SK-N-SH (cell line): ENCODE measurements around the gene ATN1. TPM values are rescaled to one million over a fixed set of nuclear protein-coding genes. Genes with fewer than 3 reads are reported as not detected.

Experiments
- CTCF ChIA-PET: fragments of 300-600, 350-600 bp; formaldehyde crosslinking; extraction: SDS; loops from one replicate; lab custom pipeline; 2021; lab: Yijun Ruan, JAX
- POLR2A ChIA-PET: fragments of 350-600 bp; sonication (Branson Sonifier 250); formaldehyde crosslinking; extraction: SDS; loops from one replicate; lab custom pipeline; 2020; ENCODE audit warnings: antibody characterized with exemption, inconsistent platforms; lab: Yijun Ruan, JAX
- DNase-seq: peaks from one replicate; pipeline ENCODE4 v3.0.0; 2012
- H2AFZ ChIP-seq: fragments of 200-600 bp; sonication (generic); 2 replicates; pipeline ENCODE4 v1.8.1; 2016; ENCODE audit warnings: antibody characterized with exemption, mild to moderate bottlenecking, low read depth
- H3F3A ChIP-seq: fragments of 200-600 bp; sonication (generic); replicated peaks from 2 replicates; pipeline ENCODE3; 2016; ENCODE audit warnings: antibody characterized with exemption, mild to moderate bottlenecking; ENCODE audit not compliant: insufficient read depth
- H3K27ac ChIP-seq, 2 experiments: fragments of 200-500 bp in 1 of 2; fragments of 200-600 bp in 1 of 2; sonication (Bioruptor generic) in 1 of 2; sonication (generic), shearing (Covaris generic) in 1 of 2; 2 replicates each; pipeline versions ENCODE4 v1.5.1 to v1.6.1; 2014 to 2016; ENCODE audit warnings: low read depth in 2 of 2, inconsistent platforms in 1 of 2, low read length in 1 of 2, mild to moderate bottlenecking in 1 of 2, mixed read lengths in 1 of 2
- H3K27me3 ChIP-seq: fragments of 200-600 bp; sonication (generic), shearing (Covaris generic); 2 replicates; pipeline ENCODE4 v1.6.1; 2016; ENCODE audit warnings: mixed run types; ENCODE audit not compliant: insufficient read depth
- H3K36me3 ChIP-seq, 2 experiments: fragments of 200-500 bp in 1 of 2; fragments of 200-600 bp in 1 of 2; sonication (Bioruptor generic) in 1 of 2; sonication (generic) in 1 of 2; replicated peaks in 1 of 2; 2 replicates each; pipeline versions ENCODE3 to v1.5.1; 2014 to 2016; ENCODE audit warnings: low read length in 1 of 2, mild to moderate bottlenecking in 1 of 2; ENCODE audit not compliant: insufficient read depth in 2 of 2, control insufficient read depth in 1 of 2
- H3K4me1 ChIP-seq, 2 experiments: fragments of 200-500 bp in 1 of 2; fragments of 200-600 bp in 1 of 2; sonication (Bioruptor generic) in 1 of 2; sonication (generic), shearing (Covaris generic) in 1 of 2; 2 replicates each; pipeline versions ENCODE4 v1.5.1 to v1.6.1; 2014 to 2016; ENCODE audit warnings: low read depth in 1 of 2, low read length in 1 of 2, mixed run types in 1 of 2; ENCODE audit not compliant: insufficient read depth in 2 of 2, control insufficient read depth in 1 of 2
- H3K4me2 ChIP-seq: fragments of 200-600 bp; sonication (generic), shearing (Covaris generic); 2 replicates; pipeline ENCODE4 v1.6.1; 2017; ENCODE audit warnings: mixed run types
- H3K4me3 ChIP-seq, 2 experiments: fragments of 200-500 bp in 1 of 2; fragments of 200-600 bp in 1 of 2; sonication (Bioruptor generic) in 1 of 2; sonication (generic), shearing (Covaris generic) in 1 of 2; 2 replicates each; pipeline versions ENCODE4 v1.5.1 to v1.8.1; 2014 to 2016; ENCODE audit warnings: low read depth in 2 of 2, inconsistent platforms in 1 of 2, low read length in 1 of 2, mild to moderate bottlenecking in 1 of 2, mixed read lengths in 1 of 2, moderate library complexity in 1 of 2
- H3K79me2 ChIP-seq: fragments of 200-600 bp; sonication (generic); 2 replicates; pipeline ENCODE4 v1.8.1; 2017; ENCODE audit warnings: mild to moderate bottlenecking; ENCODE audit not compliant: insufficient read depth
- H3K9ac ChIP-seq: fragments of 200-600 bp; sonication (generic); 2 replicates; pipeline ENCODE4 v1.6.1; 2017; ENCODE audit warnings: mixed run types
- H3K9me2 ChIP-seq: fragments of 200-600 bp; sonication (generic); 2 replicates; pipeline ENCODE4 v1.6.1; 2017; ENCODE audit warnings: mixed run types
- H3K9me3 ChIP-seq: fragments of 200-600 bp; sonication (generic); 2 replicates; pipeline ENCODE4 v1.6.1; 2017; ENCODE audit warnings: mixed run types, mild to moderate bottlenecking, moderate library complexity
- H4K20me1 ChIP-seq: fragments of 200-600 bp; sonication (generic); 2 replicates; pipeline ENCODE4 v1.6.1; 2017; ENCODE audit warnings: mild to moderate bottlenecking, mixed run types; ENCODE audit not compliant: insufficient read depth
- CHD2 ChIP-seq: fragments of 150-350 bp; IDR thresholded peaks from 2 replicates; pipeline ENCODE4 v1.6.1; 2018; ENCODE audit warnings: low read length; ENCODE audit not compliant: partially characterized antibody
- ELF1 ChIP-seq: IDR thresholded peaks from 2 replicates; pipeline ENCODE4 v1.4.0; 2012
- EP300 ChIP-seq, 2 experiments: IDR thresholded peaks; 2 replicates each; pipeline versions ENCODE4 v1.4.0 to v1.6.1; 2012; ENCODE audit warnings: borderline replicate concordance in 1 of 2, low read depth in 1 of 2, low read length in 1 of 2
- FOXJ3 ChIP-seq: sonication (generic); formaldehyde crosslinking; IDR thresholded peaks from 2 replicates; pipeline ENCODE4 v1.5.1; 2020; ENCODE audit warnings: mild to moderate bottlenecking, missing genetic modification reagents
- FOXM1 ChIP-seq: IDR thresholded peaks from 2 replicates; pipeline ENCODE4 v1.4.0; 2012; ENCODE audit warnings: low read depth, mild to moderate bottlenecking
- GABPA ChIP-seq: IDR thresholded peaks from 2 replicates; pipeline ENCODE4 v1.4.0; 2012; ENCODE audit warnings: low read depth, mild to moderate bottlenecking
- GATA2 ChIP-seq: sonication (generic); formaldehyde crosslinking; IDR thresholded peaks from 2 replicates; pipeline ENCODE4 v1.5.0; 2020; ENCODE audit warnings: mild to moderate bottlenecking, missing genetic modification reagents
- IRF3 ChIP-seq: fragments of 150-350 bp; IDR thresholded peaks from 2 replicates; pipeline ENCODE4 v1.6.1; 2016; ENCODE audit warnings: mild to moderate bottlenecking, low read depth, low read length
- MAX ChIP-seq: IDR thresholded peaks from 2 replicates; pipeline ENCODE4 v1.4.0; 2012; ENCODE audit warnings: low read depth
- MXI1 ChIP-seq: IDR thresholded peaks from 2 replicates; pipeline ENCODE4 v1.6.1; 2012; ENCODE audit warnings: mild to moderate bottlenecking, low read depth, low read length, improper control_type of control experiment
- NFIC ChIP-seq: IDR thresholded peaks from 2 replicates; pipeline ENCODE4 v1.4.0; 2012; ENCODE audit warnings: borderline replicate concordance
- POLR2AphosphoS5 ChIP-seq: IDR thresholded peaks from 2 replicates; pipeline ENCODE4 v1.6.1; 2012; ENCODE audit warnings: low read depth, low read length
- RXRA ChIP-seq: IDR thresholded peaks from 2 replicates; pipeline ENCODE4 v1.4.0; 2012; ENCODE audit warnings: low read depth, mild to moderate bottlenecking, borderline replicate concordance
- TEAD4 ChIP-seq: IDR thresholded peaks from 2 replicates; pipeline ENCODE4 v1.4.0; 2012; ENCODE audit warnings: mild to moderate bottlenecking, borderline replicate concordance; ENCODE audit not compliant: insufficient read depth
- USF2 ChIP-seq: fragments of 150-350 bp; IDR thresholded peaks from 2 replicates; pipeline ENCODE4 v1.6.1; 2017; ENCODE audit warnings: antibody characterized with exemption, low read length, low read depth, borderline replicate concordance
- WGBS: methylation state at CpG from one replicate; pipeline ENCODE4 v1.1.6; 2017; ENCODE audit warnings: low lambda C conversion rate; 5-methylcytosine and 5-hydroxymethylcytosine counted together
- polyA plus RNA-seq, 3 experiments: library from polyadenylated mRNA; depleted of rRNA; stranded (reverse); fragments of >200 nt; gene quantifications; 2 replicates each; pipeline ENCODE4 v1.2.3, GENCODE V29; 2012

Gene ATN1
- polyA plus RNA-seq, 1 of the 3 experiments (the other 2 are of a cell fraction), result 29.3 TPM

- TF ChIP-seq MXI1 (no peak), FOXM1 (no peak)
These were observed 23.9 kb downstream of the ATN1 start (continued) for GRCh38 chr12:6951551-6952120.

GRCh38 chr12:6952121-6952862, 24.5 kb downstream of the ATN1 start:
- Histone ChIP-seq H3K36me3 (no peaks in the 10 kb centered on the region), H2AFZ (no peak overlapping the region), H3K9ac (no peak overlapping the region), H3F3A (no peaks in the 10 kb centered on the region), H3K9me3 (no peaks in the 10 kb centered on the region), H3K9me2 (no peaks in the 10 kb centered on the region), H3K4me3 (no peak overlapping the region), H4K20me1 (no peaks in the 10 kb centered on the region), H3K4me1 (no peaks in the 10 kb centered on the region), H3K27me3 (no peaks in the 10 kb centered on the region), H3K79me2 (no peaks in the 10 kb centered on the region), H3K27ac (no peak overlapping the region), H3K4me2 (no peak overlapping the region)
- WGBS, result 89% methylated on average over 13 of the region's 22 CpGs
- ChIA-PET CTCF (interaction anchor here (0.9 to 1.9 kb wide), 3 partner anchors 10 to 14 kb away, joined by 4 to 7 read pairs (median 7); no protein-coding TSS in a partner anchor), POLR2A (no interaction called here)
- peak; percentile 17 for DNase-seq
- no peak for TF ChIP-seq POLR2AphosphoS5
- TF ChIP-seq NFIC, result no peak
- no peak for TF ChIP-seq GATA2
- no peak for TF ChIP-seq EP300 (IDR thresholded peaks at IDR 0.05; ENCODE audit: borderline replicate concordance in 1 of 2, low read depth in 1 of 2, low read length in 1 of 2)
- no peak for TF ChIP-seq ELF1
- no peak for TF ChIP-seq TEAD4
- no peak for TF ChIP-seq MXI1
- no peak for TF ChIP-seq FOXM1
- TF ChIP-seq CHD2, result no peak
- TF ChIP-seq USF2, result no peak
- no peak for TF ChIP-seq FOXJ3 (CRISPR knock-in tag)
- TF ChIP-seq MAX, result no peak
- TF ChIP-seq GABPA, result no peak
- TF ChIP-seq RXRA, result no peak
- no peak for TF ChIP-seq IRF3
